GM13976 (cell line): Measurements from ENCODE around the gene RUNX2.

ENCODE experiments used
- DNase-seq: peaks from one replicate; pipeline ENCODE4 v3.0.0; 2012; ENCODE audit warnings: low spot score
- CTCF ChIP-seq: IDR thresholded peaks from 2 replicates; pipeline ENCODE4 v1.5.1; 2012; ENCODE audit warnings: borderline replicate concordance, mild to moderate bottlenecking; ENCODE audit not compliant: insufficient read depth; ENCODE audit errors: extremely low read depth, missing control alignments, control extremely low read depth
- in situ Hi-C: fragments of 300-500 bp; cut with MboI; formaldehyde crosslinking; loops from one replicate; pipeline ENCODE4 v1.12.0; 2022; ENCODE audit warnings: low sequenced_read_pairs, mixed read lengths, inconsistent platforms; ENCODE audit not compliant: unreplicated experiment

Gene RUNX2

DNA sequence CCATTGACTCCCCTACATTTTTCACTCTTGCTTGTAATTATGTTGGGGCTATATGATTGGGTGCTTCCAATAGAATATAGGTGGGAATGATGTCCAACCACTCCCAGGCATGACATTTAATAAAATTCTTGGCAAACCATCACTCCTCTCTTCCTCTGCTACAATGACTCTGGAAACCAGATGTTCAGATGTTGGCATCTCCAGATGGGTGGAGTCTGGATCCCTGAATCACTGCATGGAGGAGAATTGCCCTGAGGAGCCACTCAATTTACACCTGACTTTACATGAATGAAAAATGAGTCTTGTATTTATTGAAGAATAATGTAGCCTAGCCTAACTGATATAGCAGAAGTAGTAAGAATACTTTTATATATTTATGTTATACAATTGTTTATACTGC, 356.3 kb downstream of the RUNX2 start:
- DNase-seq = no peak
- no peak for TF ChIP-seq CTCF
- in situ Hi-C loops = no loop called here

GRCh38 chr6:45685076-45685475, 356.9 kb downstream of the RUNX2 start:
- in situ Hi-C loops = no loop called here
- no peak for TF ChIP-seq CTCF
- no peak for DNase-seq

GRCh38 chr6:45686841-45687569, 358.9 kb downstream of the RUNX2 start:
- TF ChIP-seq CTCF = no peak
- DNase-seq = no peak
- in situ Hi-C loops = no loop called here

- no peak for TF ChIP-seq CTCF
- in situ Hi-C loops = no loop called here
These were observed 359.4 kb downstream of the RUNX2 start for GRCh38 chr6:45687570-45687969.

GRCh38 chr6:45688180-45688579, 360.1 kb downstream of the RUNX2 start:
- TF ChIP-seq CTCF = no peak
- in situ Hi-C loops = no loop called here
- DNase-seq = no peak

More at GRCh38 chr6:45687570-45687969, 359.4 kb downstream of the RUNX2 start:
- no peak for DNase-seq

GRCh38 chr6:45689926-45690615, 361.9 kb downstream of the RUNX2 start:
- in situ Hi-C loops = no loop called here
- no peak for TF ChIP-seq CTCF
- DNase-seq = no peak
